LNCaP clone FGC (cell line): ENCODE data around the gene SMIM38.

Experiments
- DNase-seq: peaks from one replicate; pipeline ENCODE4 v3.0.0-alpha.2; 2011; ENCODE audit warnings: low read depth
- H3K4me3 ChIP-seq: 2 replicates; pipeline ENCODE4 v1.5.1; 2011; ENCODE audit warnings: mild to moderate bottlenecking, low read depth, low read length, control low read depth
- TF ChIP-seq, protein P1 (sequence below): IDR thresholded peaks from 2 replicates; pipeline ENCODE4 v1.5.1; 2012; ENCODE audit warnings: mild to moderate bottlenecking; ENCODE audit not compliant: control insufficient read depth, insufficient read depth; ENCODE audit errors: extremely low read depth

SMIM38 gene

GRCh38 chr11:69115586-69116560, 39.9 kb upstream of the SMIM38 start:
- TF ChIP-seq, protein P1, sequence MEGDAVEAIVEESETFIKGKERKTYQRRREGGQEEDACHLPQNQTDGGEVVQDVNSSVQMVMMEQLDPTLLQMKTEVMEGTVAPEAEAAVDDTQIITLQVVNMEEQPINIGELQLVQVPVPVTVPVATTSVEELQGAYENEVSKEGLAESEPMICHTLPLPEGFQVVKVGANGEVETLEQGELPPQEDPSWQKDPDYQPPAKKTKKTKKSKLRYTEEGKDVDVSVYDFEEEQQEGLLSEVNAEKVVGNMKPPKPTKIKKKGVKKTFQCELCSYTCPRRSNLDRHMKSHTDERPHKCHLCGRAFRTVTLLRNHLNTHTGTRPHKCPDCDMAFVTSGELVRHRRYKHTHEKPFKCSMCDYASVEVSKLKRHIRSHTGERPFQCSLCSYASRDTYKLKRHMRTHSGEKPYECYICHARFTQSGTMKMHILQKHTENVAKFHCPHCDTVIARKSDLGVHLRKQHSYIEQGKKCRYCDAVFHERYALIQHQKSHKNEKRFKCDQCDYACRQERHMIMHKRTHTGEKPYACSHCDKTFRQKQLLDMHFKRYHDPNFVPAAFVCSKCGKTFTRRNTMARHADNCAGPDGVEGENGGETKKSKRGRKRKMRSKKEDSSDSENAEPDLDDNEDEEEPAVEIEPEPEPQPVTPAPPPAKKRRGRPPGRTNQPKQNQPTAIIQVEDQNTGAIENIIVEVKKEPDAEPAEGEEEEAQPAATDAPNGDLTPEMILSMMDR = no peak

GRCh38 chr11:69116671-69117070, 39.1 kb upstream of the SMIM38 start:
- TF ChIP-seq, protein P1 = no peak
- no peak for DNase-seq
- no peak overlapping the region for H3K4me3 ChIP-seq

More at GRCh38 chr11:69115586-69116560, 39.9 kb upstream of the SMIM38 start:
- H3K4me3 ChIP-seq = no peak overlapping the region
- DNase-seq = no peak

GRCh38 chr11:69119190-69119589, 36.5 kb upstream of the SMIM38 start:
- no peak for DNase-seq
- TF ChIP-seq, protein P1 = no peak
- no peak overlapping the region for H3K4me3 ChIP-seq

DNA sequence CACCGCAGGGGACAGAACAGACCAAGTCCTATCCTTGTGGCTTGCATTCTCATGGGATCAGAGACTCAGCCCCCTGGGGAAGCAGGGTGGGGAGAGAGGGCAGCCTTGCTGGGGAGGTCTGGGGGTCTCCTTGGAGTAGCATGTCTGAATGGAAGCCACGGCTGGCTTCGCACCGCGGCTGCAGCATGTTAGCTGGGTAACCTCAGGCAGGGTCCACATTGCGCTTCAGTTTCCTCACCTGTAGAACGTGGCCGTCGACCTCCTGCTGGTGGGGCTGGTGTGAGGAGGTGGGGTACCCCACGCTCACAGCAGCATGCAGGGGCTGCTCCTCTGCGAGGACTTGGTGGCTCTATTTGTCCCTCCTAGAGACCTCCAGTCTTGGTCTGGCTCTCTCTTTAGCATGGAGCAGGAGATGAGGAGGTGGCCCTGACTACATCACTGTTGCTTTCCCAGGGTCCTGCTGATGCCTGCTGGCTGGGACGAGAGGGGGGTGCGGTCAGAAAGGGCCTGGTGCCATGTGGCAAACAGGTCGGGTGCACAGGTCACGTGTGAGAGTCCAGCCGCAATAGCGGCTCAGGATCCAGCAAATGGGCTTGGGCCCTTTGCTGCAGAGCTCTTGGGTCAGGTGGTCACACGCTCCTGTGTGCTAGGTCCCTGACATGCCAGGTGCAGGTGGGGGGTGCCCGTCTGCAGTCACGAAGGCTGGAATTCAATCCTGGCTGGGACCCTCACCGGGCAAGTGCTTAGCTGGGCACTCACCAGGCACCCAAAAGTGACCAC, 35.4 kb upstream of the SMIM38 start:
- TF ChIP-seq, protein P1 = no peak
- H3K4me3 ChIP-seq = no peak overlapping the region
- no peak for DNase-seq

- DNase-seq = no peak
- no peak overlapping the region for H3K4me3 ChIP-seq
- TF ChIP-seq, protein P1 = no peak
These were observed 34.7 kb upstream of the SMIM38 start for GRCh38 chr11:69121021-69121420.

GRCh38 chr11:69121621-69122325, 34.0 kb upstream of the SMIM38 start:
- no peak overlapping the region for H3K4me3 ChIP-seq
- TF ChIP-seq, protein P1 = no peak
- DNase-seq = no peak
